Midbrain (tissue), 1 donor: ENCODE measurements around the gene CRADD.
"Not testable (repeated sequence)": the region's sequence is repeated elsewhere in the genome, so short reads cannot be mapped to it uniquely, and the experiment has no call there.

Source experiments
- DNase-seq: peaks from one replicate; lab custom pipeline; 2025; lab: John Stamatoyannopoulos, UW

Gene CRADD

DNA sequence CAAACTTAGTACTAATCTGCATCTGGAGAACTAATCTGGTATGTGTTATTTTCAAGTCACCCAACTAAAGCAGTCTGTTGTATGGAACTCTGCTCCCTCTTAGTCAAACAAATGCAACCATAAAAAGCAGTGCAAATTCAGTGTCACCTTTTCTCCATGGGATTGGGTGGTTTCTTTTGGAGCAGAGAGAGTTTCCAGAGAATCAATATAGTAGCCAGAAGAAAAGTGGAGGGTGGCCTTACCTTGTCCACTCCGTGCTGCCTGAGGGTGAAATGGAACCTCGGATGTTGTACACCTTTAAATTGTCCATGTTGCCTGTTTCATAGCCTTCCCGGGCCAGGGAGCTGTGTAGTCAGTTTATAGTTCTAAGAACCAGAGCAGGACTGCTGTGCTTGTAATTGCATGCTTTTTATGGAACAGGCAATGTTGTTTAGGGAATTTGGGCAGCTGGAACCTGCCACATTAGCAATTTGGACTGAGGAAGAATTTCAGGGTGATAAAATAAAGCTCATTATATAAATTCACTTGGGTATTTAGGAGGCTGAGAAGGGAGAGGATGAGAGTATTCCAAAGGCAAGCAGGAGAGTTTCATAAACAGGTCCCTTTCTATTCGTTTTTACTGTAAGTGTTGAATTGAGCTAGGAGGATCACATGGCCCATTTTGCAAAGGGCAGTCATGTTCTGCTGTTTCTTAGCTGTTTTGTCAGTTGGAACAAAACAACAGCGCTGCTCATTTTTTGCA lies 60.5 kb downstream of the CRADD start:
- no peak for DNase-seq

DNA sequence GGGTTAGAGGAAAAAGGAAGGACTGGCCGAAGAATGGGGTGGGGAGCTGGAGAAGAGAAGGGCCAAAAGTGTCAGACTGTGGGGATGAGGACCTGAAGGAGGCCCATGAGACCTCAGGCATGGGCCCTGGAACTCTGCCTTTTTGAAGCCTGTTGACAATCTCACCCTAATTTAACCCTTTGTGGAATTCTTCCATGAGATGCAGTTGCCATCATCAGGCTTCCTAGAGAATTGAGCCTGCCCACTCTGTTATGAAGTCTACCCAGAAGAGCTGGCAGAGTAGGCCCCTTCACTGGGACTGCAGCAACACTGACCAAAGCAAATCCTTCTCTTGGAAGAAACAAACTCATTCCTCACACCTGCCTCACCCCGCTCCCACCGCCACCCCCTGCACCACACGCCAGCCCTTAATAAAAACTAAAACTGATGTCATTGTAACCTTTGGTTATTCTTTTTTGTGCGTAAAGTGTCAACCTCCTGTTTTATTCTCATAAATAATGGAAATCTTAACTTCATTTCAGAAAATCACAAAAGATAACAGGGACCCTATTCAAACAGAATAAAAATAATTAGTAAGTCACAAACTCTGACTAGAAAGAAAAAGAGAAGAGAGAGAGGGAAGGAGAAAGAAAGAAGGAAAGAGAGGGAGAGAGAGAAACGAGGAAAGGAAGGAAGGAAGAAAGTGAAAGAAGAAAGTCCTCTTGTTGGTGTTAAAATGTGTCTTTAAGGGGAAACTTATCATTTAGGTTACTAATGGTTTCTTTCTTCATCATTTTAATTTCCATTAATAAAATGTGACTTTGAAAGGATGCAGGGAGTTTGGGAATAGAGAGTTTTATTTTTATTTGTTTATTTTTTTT lies 61.3 kb downstream of the CRADD start:
- DNase-seq = no peak

DNA sequence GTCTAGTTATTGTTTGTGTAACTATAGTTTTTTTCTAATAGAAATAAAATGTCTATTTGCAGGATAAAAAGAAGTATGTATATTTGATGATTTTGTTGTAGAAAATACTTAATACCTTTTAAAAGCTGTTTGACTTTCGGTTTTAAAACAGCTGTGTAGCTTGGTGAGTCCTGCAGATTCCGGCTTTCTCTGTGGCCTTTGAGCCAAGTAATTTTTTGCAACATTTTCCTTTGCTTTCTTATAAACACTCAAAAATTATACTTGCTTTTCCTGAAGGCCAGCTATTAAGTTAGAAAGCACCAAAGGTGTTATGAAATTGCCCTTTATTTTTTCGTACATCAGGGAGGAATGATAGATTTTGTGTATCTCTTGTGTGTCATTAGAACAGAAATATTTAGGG lies 63.6 kb downstream of the CRADD start:
- no peak for DNase-seq

DNA sequence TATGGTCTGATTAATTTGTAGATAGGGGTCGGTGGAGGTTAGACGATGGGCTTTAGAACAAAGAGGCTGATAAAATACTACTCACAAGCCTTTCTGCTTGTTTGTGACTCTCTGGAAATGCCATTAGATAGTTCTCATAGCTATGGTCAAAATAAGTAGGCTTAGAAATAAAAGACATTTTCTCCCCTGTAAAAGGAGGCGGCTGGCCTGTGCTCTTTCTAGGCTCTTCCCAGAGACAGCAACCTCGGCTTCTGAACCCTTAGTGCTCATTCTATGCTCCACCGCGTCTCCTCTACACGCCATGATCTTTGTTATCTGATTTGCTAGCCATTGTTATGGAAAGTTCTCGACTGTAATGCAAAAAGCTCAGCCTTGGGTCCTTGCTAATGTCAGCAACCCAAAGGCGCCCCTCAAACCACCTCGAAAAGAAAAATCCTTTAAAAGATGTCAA lies 64.5 kb downstream of the CRADD start:
- no peak for DNase-seq

DNA sequence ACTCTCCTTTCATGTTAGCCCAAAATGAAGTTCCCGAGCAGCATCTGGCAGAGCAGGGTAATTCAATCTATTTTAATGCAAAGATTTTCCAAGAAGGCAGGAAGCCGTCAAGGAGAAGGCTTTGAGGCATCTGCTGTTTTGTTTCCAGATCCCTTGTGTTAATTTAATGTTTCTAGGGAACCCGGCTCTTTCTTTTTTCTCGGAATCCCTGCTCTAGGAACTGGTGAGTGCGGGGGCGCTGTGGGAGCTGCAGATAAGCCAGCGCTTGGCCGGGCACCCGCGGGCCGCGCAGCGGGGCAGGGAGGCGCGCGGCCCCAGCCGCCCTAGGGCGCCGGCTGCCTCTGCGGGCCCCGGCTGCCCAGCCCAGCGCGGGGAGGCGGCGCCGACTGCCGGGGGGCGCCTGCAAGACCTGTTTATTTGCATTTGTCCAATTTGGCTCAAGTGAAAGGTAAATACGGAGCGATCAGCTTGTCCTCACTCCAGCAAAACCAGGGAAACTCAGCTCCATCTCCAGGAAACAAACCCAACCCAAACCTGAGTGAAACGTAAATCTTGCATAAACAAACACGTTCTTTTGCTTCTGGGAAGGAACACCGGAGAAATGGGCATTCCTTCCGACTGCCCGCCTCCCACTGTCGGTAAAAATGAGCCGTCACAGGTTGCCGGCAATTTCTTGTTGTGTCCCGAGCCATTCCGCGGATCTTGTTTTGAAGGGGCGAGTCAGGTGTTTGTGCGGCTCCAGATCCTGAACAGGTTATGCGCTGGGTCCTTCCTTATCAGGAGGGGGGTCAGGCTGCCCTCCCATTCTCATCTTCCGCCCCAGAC lies 65.1 kb downstream of the CRADD start:
- peak; percentile 75 for DNase-seq

DNA sequence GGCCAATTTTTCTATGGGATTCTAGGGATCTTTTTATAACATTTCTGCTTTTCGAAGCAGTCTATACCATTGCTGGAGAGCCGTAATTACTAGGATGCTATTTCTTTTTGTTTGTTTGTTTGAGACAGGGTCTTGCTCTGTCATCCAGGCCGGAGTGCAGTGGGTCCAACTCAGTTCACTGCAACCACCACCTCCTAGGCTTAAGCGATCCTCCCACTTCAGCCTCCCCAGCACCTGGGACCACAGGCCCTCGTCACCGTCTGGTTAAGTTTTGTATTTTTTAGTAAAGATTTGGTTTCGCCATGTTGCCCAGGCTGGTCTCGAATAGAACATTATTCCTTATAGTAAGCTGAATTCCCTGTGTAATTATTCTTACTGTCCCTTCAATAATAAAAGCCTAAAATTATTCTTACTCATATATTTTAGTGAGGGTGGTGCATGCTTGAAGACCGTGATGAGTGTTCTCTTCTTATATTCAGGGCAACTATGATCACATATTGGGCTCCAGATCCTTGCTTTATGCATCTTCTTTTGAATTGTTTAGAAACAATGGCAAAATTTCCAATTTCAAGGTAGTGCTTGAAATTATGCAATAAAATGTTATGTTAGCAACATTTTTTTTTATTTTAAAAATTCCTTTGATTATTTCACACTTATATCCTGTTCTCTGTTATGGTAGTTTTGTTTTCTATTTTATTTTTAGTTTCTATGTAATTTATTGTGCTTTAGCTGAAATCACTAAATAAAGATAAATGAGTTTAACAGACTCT lies 66.2 kb downstream of the CRADD start:
- no peak for DNase-seq

DNA sequence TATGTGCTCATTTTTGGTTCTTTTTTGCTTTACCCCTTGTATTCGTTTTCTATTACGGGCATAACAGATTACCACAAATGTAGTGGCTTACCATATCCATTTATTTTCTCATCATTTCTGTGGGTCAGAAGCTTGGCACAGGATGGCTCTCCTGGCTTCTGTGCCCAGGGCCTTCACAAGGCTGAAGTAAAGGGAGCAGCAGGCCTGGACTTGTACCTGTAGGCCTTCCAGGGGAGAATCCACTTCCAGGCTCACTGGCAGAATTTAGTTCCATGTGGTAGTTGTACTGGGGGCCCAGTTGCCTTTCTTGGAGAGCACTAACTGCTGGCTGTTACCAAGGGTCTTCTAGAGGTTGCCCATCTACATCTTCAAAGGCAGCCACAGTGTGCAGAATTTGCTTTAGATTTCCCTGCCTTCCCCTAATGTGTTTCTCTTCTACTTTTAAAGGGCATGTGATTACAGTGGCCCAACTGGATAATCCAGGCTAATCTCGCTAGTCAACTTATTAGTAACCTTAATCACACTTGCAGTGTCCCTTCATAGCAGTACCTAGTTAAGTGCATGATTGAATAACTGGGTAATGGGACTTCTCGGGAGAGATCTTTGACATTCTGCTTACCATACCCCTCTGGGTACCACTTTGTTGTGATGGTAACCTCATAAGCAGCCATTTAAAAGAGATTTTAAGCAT lies 67.0 kb downstream of the CRADD start:
- DNase-seq = no peak

DNA sequence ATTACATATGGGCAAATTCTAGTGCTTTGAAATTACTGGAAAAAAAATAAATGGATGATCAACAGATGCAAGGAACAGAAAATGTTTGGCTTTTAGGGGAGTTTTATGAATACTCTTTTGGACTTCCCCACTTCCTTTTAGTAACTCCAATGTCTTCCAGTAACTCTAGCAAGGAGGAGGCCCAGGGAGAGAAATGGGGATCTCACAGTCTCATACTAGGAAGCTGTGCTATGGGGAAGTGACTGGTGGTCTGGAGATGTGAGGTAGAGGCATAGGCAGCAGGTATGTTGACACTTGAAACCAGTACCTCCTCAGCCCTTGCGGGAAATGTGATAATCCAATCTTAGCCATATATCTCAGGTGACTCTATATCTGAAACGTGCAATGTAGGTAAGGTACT lies 68.1 kb downstream of the CRADD start:
- no peak for DNase-seq

DNA sequence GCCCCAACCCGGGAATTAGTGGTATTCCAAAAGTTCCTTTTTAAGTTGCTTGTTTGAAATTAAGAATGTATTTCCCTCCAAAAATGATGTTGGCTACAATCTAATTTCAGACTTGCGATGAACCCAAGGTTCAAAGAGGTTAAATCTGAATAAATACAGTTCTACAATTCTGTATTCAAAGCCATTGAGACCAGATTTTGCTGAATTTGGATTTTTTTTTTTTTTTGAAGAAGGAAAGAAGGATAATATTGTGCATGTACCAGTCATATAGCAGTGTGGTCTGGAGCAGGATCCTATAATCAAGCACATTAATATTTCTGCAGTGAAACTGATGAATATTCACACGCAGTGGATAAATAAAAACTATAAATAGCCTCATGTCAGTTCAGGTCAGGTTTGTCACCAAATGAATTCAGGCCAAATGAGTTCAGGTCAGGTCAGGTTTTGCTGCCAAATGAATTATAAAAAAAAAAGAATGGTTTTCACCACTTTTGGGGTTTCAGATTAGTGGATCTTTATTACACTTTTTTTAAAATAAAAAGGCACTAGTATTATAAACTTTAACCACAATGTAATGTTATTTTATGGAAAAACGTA lies 69.5 kb downstream of the CRADD start:
- DNase-seq = no peak

DNA sequence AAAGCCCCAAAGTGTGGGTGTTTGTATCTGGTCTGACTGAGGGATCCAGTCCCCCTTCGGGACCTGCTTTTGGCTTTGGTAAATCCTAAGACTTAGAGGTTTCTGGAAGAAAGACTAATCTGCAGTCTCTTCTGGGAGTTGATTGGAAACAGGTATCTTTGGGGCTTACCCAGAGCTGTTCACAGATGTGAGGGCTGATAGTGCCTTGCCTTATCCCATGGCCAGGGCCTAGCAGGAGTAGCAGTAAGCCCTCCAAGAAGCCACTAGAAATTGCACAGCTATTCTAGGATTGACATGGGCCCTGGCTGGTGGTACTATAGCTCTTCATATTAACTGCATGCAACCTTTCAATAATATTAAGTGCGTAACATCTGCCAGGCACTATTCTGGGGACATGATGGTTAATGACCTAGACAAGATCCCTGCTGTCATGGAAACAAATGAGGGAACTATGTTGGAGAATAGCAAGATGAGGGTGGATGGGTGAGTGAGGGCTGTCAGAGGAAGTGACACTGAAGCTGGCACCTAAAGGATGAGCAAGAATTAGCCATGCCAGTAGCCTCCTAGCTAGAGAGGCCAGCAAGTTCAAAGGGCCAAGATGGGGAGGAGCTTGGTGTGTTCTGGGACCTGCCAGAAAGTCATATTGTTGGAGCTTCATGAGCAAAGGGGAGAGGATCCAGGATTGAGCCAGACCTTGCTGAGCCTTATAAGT lies 71.7 kb downstream of the CRADD start:
- no peak for DNase-seq

DNA sequence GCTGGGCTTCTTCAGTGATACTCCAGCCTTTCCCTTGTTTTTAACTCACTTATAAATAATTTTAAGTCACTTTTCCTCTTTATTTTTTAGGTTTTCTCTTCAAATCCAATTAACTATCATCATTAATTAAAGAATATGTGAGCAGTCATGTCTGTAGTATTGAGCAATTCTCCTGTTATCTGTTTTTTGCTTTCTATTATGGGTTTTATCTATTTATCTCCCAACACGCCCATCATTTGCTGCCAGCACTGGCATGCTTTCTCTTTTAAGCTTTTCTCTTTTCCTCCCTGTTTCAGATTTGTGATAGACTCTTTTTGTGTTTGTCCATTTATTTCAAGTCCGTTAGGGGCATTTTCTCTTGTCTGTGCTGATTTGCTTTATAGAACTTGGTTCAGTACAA lies 72.3 kb downstream of the CRADD start:
- no peak for DNase-seq

DNA sequence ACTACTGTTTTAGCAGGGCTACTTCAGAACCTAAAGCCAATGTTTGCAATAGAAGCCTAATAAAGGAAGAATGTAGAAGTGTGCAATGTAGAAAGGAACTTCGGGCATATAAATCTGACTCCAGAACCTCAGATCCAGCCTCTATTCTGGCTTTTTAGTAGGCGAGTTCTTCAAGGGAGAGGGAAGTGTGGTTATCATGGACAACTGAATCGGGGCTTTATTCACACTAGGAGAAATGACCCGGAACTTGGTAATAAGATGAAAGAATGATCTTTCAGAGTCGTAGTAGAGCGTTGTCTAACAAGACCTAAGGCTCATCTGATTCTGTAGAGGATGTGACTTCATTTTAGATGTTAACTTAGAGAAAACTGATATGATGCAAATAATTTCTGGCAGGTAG lies 72.9 kb downstream of the CRADD start:
- DNase-seq = no peak

DNA sequence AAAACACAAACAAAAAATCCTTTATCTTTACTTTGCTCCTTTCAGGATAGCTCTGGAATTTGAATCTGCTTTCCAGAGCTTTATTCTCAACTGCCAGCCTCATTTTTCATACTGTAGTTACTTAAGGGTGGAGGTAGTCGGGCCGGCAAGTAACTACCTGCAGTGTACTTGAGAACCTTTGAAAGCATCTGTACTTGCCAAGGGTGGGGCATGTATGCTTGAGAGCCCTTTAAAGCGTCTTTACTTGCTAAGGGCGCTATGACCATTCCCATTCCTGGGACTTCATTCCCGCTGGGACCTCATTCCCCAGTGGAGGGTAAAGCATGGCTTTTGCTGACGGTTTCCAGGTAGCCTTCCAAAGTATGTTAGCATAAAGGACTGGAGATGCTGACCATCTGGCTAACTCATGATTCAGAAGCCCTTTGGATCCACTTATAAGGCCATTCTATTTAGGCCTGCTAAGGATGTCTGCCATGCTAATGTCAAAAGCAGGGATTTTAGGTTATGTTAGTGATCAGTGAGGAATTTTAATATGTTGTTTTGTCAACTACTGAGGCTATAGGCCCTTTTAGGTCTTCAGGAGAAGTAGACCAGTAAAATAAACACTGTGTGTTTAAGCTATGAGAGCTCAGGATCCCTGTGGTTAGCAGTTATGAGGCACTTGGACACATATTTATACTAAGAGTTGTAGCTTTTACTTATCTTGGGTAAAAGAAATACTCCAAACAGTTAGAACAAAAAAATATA lies 74.9 kb downstream of the CRADD start:
- no peak for DNase-seq

DNA sequence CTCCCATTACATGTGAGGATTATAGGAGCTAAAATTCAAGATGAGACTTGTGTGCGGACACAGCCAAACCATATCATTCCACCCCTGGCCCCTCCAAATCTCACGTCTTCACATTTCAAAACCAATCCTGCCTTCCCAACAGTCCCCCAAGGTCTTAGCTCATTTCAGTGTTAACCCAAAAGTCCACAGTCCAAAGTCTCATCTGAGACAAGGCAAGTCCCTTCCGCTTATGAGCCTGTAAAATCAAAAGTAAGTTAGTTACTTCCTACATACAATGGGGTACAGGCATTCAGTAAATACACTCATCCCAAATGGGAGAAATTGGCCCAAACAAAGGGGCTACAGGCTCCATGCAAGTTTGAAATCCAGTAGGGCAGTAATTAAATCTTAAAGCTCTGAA lies 76.1 kb downstream of the CRADD start:
- DNase-seq = no peak

DNA sequence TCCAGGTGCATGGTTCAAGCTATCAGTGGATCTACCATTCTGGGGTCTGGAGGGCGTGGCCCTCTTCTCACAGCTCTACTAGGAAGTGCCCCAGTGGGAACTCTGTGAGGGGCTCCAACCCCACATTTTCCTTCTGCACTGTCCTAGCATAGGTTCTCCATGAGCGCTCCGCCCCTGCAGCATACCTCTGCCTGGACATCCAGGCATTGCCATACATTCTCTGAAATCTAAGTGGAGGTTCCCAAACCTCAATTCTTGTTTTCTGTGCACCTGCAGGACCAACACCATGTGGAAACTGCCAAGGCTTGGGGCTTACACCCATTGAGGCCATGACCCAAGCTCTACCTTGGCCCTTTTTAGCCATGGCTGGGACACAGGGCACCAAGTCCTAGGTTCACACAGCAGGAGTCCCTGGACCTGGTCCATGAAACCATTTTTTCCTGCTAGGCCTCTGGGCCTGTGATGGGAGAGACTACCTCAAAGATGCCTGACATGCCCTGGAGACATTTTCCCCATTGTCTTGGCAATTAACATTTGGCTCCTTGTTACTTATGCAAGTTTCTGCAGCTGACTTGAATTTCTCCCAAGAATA lies 76.8 kb downstream of the CRADD start:
- DNase-seq = no peak

DNA sequence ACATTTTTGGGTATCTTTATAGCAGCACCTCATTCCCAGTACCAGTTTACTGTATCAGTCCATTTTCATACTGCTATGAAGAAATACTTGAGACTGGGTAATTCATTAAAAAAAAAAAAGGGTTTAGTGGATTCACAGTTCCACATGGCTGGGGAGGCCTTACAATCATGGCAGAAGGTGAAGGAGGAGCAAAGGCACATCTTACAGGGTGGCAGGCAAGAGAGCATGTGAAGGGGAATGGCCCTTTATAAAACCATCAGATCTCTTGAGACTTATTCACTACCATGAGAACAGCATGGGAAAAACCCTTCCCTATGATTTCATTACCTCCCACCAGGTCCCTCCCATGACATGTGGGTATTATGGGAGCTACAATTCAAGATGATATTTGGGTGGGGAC lies 77.7 kb downstream of the CRADD start:
- DNase-seq = not testable (repeated sequence)

DNA sequence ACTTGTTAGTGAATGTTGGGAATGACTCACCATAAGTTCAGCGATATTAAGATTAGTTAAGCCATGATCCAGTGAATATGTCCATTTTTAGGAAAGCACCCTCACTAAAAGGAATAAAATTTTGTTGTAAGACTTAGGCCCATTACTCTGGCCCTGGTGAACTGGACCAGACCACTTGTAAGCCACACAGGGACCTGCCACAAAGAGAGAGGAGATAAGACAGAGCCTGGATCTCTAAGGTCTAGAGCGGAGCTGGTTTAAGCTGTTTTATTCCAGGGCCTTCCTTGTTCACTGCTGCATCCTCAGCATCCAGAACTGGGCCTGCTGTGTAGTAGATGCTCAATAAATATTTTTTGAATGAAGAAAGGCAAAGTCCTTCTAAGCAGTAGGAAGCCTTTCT lies 79.1 kb downstream of the CRADD start:
- no peak for DNase-seq

DNA sequence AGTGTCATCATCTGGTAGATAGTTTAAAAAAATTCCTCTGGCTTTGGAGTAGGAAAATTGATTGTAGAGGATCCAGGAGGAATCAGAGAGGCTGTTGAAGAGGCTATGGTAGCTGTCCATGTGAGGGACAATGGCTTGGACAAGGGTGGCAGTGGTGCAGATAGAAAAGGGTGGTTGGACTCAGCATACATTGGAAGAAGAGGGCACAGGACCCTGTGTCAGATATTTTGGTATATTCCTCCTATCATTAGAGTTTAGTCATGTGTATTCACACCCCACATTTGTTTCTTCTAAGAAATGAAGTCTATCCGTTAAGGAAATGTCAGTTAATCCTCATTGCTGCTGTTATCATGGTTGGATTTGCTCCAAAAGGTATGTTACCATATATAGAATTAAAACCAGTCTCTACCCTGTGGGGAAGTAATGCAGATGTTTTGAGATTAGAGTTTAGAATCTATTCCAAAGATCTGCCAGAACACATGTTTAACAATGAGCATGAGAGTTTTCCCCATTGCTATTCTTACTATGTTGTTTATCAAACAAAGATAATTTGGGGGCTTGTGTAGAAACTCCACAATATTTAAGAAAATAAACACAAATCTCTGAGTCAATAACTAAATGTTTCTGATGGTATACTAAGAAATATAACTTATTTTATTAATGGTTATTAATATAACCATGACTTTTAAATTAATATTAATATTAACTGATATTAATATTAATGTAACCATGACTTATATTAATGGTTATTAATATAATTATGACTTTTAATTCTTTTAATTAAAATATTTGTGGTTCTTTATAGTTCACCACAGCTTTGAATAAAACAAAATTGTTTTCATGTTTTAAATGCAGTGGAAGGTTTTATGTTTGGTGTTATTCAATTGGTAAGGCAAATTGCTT lies 80.9 kb downstream of the CRADD start:
- no peak for DNase-seq
